GM20000 (cell line): ENCODE results near the gene TSSK3.

Experiments
- DNase-seq: peaks from one replicate; pipeline ENCODE4 v3.0.0; 2012; ENCODE audit warnings: low spot score
- TF ChIP-seq, protein P1 (sequence below): IDR thresholded peaks from 2 replicates; pipeline ENCODE4 v1.5.1; 2012; ENCODE audit warnings: mild to moderate bottlenecking, control low read depth; ENCODE audit errors: extremely low read depth, missing control alignments

Gene TSSK3

DNA sequence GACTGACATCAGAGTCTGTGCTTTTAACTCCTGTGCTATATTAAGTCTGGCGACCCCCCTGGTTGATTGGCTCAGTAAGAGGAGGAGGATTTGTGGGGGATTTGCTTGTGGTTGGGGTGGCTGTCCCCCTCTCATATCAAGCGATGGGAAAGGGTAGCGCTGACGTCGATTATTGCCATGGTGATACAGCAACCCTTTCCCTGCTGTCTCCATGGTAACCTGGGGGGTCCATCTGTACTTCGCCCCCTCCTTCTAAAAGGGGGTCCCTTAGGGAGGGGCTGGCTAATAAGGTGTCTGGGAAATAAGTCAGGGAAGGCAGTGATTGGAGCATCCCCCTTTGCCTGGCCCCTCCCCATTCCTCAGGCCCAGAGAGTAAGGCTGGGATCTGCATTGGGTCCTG is 4.7 kb upstream of the TSSK3 start:
- TF ChIP-seq, protein P1, sequence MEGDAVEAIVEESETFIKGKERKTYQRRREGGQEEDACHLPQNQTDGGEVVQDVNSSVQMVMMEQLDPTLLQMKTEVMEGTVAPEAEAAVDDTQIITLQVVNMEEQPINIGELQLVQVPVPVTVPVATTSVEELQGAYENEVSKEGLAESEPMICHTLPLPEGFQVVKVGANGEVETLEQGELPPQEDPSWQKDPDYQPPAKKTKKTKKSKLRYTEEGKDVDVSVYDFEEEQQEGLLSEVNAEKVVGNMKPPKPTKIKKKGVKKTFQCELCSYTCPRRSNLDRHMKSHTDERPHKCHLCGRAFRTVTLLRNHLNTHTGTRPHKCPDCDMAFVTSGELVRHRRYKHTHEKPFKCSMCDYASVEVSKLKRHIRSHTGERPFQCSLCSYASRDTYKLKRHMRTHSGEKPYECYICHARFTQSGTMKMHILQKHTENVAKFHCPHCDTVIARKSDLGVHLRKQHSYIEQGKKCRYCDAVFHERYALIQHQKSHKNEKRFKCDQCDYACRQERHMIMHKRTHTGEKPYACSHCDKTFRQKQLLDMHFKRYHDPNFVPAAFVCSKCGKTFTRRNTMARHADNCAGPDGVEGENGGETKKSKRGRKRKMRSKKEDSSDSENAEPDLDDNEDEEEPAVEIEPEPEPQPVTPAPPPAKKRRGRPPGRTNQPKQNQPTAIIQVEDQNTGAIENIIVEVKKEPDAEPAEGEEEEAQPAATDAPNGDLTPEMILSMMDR, result no peak
- DNase-seq, result no peak

DNA sequence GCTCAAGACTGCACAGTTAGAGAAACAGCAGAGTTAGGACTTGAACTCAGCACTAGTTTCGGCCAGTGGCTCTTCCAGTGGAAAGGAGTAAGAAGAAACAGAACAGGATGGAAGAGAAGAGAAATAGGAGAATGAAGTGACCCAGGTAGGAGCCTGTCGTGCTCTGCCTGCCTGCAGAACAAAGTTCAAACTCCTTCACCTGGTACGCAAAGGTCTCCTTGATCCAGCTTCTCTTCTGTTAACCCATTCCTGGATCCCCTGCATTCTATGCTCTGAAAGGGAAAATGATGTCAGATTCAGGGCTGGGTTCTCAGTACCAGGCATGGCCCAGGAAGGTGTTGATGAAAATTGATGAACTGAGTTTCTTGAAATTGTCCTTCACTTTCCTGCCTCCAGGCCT is 3.9 kb upstream of the TSSK3 start:
- TF ChIP-seq, protein P1, result no peak
- DNase-seq, result no peak

DNA sequence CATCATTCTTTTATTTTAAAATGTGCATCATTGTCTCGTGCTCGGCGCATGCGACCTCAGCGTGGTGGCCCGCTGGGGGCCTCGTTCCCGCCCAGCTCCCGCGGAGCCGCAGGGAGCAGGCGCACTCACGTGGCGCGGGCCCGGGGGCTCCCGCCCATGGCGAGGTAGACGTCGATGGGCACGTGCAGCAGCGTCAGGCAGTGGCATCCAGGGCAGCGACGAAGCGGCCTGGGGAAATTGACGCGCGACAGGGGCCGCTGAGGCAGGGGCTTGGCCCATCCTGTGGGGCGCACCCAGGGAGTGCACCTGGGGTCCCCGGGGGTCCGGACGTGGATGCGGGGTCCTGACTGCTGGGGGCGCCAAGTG is 1.0 kb upstream of the TSSK3 start:
- TF ChIP-seq, protein P1, result no peak
- no peak for DNase-seq

DNA sequence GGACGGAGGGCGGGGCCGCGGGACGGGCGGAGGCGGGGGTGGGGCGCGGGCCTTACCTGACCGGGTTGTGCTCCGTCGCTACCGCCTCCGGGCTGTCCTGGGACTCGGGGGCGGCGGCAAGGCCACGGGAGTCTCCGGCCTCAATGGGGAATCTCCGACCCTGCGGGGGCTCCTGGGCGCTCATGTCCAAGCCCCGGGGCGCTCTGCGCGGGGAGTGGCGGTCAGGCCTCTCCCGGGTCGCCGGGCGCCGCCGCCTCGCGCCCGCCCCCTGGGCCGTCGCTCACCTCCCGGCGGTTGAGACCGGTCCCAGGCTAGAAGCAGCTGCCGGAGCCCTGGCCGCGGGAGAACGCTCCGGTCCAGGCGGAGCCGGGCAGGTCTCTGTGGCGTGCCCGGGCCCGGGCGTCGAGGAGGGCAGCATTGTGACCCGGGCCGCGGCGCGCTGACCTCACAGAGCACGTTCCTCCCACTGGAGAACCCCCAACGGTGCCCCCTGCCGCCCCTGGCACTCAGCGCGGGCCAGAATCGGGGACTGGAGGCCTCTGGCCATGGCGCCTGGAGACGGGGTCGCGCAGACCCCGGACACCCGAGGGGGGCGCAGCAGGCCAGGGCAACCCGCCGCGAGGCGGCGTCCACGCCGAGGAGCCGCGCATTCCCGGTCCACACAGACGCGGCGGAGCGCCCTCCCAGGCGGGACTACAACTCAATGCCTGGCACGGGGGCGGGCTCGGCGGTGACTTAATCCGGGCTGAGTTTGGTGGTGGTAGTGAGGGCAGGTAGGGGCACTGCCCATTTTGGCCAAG is 465 bp upstream of the TSSK3 start:
- peak; percentile 74 for DNase-seq
- TF ChIP-seq, protein P1, result no peak

DNA sequence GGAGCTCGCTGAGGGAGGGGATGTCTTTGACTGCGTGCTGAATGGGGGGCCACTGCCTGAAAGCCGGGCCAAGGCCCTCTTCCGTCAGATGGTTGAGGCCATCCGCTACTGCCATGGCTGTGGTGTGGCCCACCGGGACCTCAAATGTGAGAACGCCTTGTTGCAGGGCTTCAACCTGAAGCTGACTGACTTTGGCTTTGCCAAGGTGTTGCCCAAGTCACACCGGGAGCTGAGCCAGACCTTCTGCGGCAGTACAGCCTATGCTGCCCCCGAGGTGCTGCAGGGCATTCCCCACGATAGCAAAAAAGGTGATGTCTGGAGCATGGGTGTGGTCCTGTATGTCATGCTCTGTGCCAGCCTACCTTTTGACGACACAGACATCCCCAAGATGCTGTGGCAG is 1.4 kb downstream of the TSSK3 start:
- no peak for DNase-seq
- TF ChIP-seq, protein P1, result no peak

DNA sequence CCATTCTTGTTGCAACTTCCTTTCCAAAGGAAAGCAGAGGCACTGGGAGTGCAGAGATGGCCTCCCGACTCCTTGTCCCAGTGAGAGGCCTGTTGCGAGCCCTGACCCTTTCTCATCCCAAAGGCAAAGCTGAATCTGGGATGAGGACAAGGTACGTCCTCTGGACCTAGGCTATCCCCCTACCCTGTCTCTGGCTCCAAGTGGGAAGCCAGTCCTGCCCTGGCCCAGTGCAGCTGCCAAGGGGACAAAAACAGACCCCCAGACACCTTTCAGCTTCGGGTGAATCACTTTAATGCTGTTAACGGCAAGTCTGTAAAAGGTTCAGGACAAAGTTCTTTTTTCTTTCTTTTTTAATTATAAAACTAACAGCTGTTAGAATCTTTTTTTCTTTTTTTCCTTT is 2.5 kb downstream of the TSSK3 start:
- TF ChIP-seq, protein P1, result no peak
- no peak for DNase-seq

DNA sequence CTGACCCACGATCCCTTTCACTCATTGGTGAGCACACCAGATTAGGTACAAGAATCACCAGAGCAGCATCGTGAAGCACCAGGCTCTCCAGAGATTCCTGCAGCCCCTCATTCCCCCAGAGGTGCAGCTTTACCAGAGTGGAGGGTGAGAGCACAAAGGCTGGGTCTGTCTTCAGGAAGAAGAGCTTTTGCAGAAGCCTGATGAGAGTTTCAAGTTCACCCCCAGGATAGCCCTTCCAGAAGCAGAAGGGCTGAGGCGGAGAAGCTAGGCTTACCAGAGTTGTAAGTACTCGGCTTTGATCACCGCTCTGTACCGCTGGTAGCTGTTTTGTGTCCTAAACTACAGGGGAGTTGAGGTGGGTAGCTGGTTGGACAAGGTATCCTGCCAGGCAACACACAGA is 3.1 kb downstream of the TSSK3 start:
- TF ChIP-seq, protein P1, result no peak
- no peak for DNase-seq
